ENCODE results near the gene PDAP1.

DNA sequence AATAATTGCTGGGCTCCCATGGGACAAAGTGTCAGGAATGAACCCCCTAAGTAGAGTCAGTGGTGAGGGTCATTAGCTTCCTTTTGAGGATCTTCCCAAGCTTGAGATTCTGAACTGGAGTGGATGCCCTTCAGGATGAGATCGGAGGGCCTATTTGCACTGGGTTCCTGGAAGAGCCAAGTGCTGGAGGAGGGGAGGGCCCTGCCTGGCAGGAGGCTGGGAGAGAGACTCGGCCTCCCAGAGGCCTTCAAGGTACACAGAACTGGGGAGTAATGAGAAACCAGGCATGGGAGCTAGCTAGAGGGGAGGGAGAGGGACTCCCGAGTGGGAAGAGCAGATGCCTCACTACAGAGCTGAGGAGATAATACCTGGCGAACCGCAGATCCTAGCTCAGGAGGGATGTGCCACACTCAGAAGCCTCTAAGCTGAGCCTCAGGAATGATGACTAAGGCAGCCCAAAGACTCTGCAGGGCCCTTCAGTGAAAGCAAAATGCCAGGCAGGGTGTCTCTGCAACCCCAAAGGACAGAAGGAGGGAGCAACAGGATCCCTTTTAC lies 9.4 kb downstream of the PDAP1 start:
- TF ChIP-seq, protein P1, sequence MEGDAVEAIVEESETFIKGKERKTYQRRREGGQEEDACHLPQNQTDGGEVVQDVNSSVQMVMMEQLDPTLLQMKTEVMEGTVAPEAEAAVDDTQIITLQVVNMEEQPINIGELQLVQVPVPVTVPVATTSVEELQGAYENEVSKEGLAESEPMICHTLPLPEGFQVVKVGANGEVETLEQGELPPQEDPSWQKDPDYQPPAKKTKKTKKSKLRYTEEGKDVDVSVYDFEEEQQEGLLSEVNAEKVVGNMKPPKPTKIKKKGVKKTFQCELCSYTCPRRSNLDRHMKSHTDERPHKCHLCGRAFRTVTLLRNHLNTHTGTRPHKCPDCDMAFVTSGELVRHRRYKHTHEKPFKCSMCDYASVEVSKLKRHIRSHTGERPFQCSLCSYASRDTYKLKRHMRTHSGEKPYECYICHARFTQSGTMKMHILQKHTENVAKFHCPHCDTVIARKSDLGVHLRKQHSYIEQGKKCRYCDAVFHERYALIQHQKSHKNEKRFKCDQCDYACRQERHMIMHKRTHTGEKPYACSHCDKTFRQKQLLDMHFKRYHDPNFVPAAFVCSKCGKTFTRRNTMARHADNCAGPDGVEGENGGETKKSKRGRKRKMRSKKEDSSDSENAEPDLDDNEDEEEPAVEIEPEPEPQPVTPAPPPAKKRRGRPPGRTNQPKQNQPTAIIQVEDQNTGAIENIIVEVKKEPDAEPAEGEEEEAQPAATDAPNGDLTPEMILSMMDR (IDR thresholded peaks at IDR 0.05; ENCODE audit: low read depth, low read length), result no peak
- no peak for TF ChIP-seq EZH2phosphoT487 (IDR thresholded peaks at IDR 0.05; ENCODE audit: low read depth)

All from OCI-LY3 (cell line).